ENCODE measurements around the gene CBFB.
"Not testable (repeated sequence)": the region's sequence is repeated elsewhere in the genome, so short reads cannot be mapped to it uniquely, and the experiment has no call there.

The CBFB gene

DNA sequence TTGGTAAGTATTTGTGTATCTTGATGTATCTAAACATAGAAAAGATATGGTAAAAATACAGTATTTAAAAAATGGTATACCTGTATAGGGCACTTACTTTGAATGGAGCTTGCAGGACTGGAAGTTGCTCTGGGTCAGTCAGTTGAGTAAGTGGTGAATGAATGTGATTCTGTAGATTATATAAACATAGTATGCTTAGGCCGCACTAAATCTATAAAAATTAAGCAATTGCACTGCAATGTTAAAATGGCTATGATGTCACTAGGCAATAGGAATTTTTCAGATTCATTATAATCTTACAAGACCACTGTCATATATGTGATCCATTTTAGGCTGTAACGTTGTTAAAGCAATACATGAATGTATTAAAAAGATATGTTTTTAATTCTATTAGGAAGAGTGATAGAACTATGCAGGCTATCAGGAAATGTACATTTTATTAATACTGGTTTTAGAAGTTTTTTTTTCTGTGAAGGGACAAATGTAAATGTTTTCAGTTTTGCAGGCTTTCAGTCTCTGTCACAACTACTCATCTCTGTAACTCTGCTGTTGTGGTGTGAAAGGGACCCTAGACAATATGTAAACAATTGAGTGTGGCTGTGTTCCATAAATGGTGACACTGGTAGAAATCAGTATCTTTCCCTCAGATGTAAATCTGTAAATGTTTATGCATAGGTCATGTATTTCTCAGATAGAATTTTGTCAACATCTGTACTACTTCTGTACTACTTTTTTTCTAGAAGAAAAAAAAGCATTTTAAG lies 10.5 kb downstream of the CBFB start:
- no peak for TF ChIP-seq CTCF (IDR thresholded peaks at IDR 0.05; ENCODE audit: poor library complexity, severe bottlenecking)
- H3K4me1 ChIP-seq (ENCODE audit: insufficient read depth, poor library complexity, severe bottlenecking), result no peaks in the 10 kb centered on the region
- no peak overlapping the region for H3K27ac ChIP-seq (ENCODE audit: poor library complexity, severe bottlenecking)
- peaks cover 77% of the 10 kb centered on the region for H3K36me3 ChIP-seq (ENCODE audit: low read depth)
- H3K9me3 ChIP-seq (ENCODE audit: severe bottlenecking), result no peaks in the 10 kb centered on the region
- ATAC-seq (ENCODE audit: low read depth), result no peak
- H3K4me3 ChIP-seq (ENCODE audit: severe bottlenecking), result no peak overlapping the region
- no peaks in the 10 kb centered on the region for H3K27me3 ChIP-seq (ENCODE audit: insufficient read depth, poor library complexity, severe bottlenecking)
- no peak for DNase-seq (ENCODE audit: low spot score)

DNA sequence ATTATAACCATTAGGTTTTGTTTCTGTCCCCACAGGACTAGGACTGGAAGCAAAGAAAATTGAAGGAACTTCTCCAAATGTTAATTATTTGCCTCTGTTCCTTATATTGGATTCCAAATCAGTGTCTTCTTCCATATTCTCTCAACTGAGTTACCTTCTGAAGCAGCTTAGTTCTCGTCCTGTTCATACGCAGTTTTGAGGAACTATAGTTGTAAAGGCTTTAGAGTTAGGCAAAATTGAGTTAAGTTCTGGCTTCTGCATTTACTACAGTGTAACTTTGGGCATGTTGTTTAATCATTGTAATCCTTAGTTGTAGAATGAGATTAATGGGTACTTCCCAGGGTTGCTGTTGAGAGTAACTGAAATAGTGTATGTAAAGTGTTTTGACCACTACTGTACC lies 11.2 kb downstream of the CBFB start:
- Histone ChIP-seq H3K27me3 (ENCODE audit: insufficient read depth, poor library complexity, severe bottlenecking) (no peaks in the 10 kb centered on the region), H3K36me3 (ENCODE audit: low read depth) (peaks cover 82% of the 10 kb centered on the region), H3K27ac (ENCODE audit: poor library complexity, severe bottlenecking) (no peak overlapping the region), H3K4me1 (ENCODE audit: insufficient read depth, poor library complexity, severe bottlenecking) (no peaks in the 10 kb centered on the region), H3K9me3 (ENCODE audit: severe bottlenecking) (no peaks in the 10 kb centered on the region), H3K4me3 (ENCODE audit: severe bottlenecking) (no peak overlapping the region)
- DNase-seq (ENCODE audit: low spot score) (no peak), ATAC-seq (ENCODE audit: low read depth) (no peak)
- no peak for TF ChIP-seq CTCF (IDR thresholded peaks at IDR 0.05; ENCODE audit: poor library complexity, severe bottlenecking)

- Histone ChIP-seq H3K4me1 (ENCODE audit: insufficient read depth, poor library complexity, severe bottlenecking) (no peaks in the 10 kb centered on the region), H3K9me3 (ENCODE audit: severe bottlenecking) (no peaks in the 10 kb centered on the region), H3K4me3 (ENCODE audit: severe bottlenecking) (no peak overlapping the region), H3K36me3 (ENCODE audit: low read depth) (peaks cover 78% of the 10 kb centered on the region), H3K27ac (ENCODE audit: poor library complexity, severe bottlenecking) (no peak overlapping the region), H3K27me3 (ENCODE audit: insufficient read depth, poor library complexity, severe bottlenecking) (no peaks in the 10 kb centered on the region)
- TF ChIP-seq CTCF (IDR thresholded peaks at IDR 0.05; ENCODE audit: poor library complexity, severe bottlenecking), result no peak
- ATAC-seq (ENCODE audit: low read depth), result no peak
- no peak for DNase-seq (ENCODE audit: low spot score)
Measured at GRCh38 chr16:67040906-67041305, 12.0 kb downstream of the CBFB start.

- H3K4me1 ChIP-seq (ENCODE audit: insufficient read depth, poor library complexity, severe bottlenecking); H3K4me3 ChIP-seq (ENCODE audit: severe bottlenecking); H3K9me3 ChIP-seq (ENCODE audit: severe bottlenecking); H3K27ac ChIP-seq (ENCODE audit: poor library complexity, severe bottlenecking); DNase-seq (ENCODE audit: low spot score); ATAC-seq (ENCODE audit: low read depth); H3K27me3 ChIP-seq (ENCODE audit: insufficient read depth, poor library complexity, severe bottlenecking): not testable (repeated sequence)
- peaks cover 78% of the 10 kb centered on the region for H3K36me3 ChIP-seq (ENCODE audit: low read depth)
Measured at GRCh38 chr16:67041520-67041919, 12.6 kb downstream of the CBFB start.

DNA sequence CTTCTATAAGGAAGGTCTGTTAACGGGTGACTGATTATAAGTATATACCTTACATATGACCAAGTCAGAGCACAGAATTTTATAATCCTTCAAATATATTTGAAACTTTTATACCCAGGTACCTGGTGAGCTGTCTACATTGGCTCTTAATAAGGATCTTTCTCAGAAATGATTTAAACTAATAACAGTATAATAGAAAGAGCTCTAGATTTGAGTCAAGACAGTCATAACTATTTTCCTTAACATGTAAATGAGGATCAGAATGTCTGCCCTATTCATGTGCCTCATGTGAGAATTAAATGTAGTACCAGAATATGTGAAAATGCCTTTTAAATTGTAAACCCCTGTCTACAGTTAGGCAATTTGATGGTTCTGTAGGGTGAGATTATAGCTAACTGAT lies 14.5 kb downstream of the CBFB start:
- peaks cover 59% of the 10 kb centered on the region for H3K36me3 ChIP-seq (ENCODE audit: low read depth)

More for the DNA sequence above, 14.5 kb downstream of the CBFB start:
- Histone ChIP-seq H3K9me3 (ENCODE audit: severe bottlenecking) (no peaks in the 10 kb centered on the region), H3K4me3 (ENCODE audit: severe bottlenecking) (no peak overlapping the region), H3K27me3 (ENCODE audit: insufficient read depth, poor library complexity, severe bottlenecking) (no peaks in the 10 kb centered on the region), H3K27ac (ENCODE audit: poor library complexity, severe bottlenecking) (no peak overlapping the region), H3K4me1 (ENCODE audit: insufficient read depth, poor library complexity, severe bottlenecking) (no peaks in the 10 kb centered on the region)
- no peak for TF ChIP-seq CTCF (IDR thresholded peaks at IDR 0.05; ENCODE audit: poor library complexity, severe bottlenecking)
- DNase-seq (ENCODE audit: low spot score), result no peak
- ATAC-seq (ENCODE audit: low read depth), result no peak

Measured in RWPE2 (cell line).